A673 (cell line): ENCODE data around the gene RND3. TPM values are rescaled to one million over a fixed set of nuclear protein-coding genes. Genes with fewer than 3 reads are reported as not detected.

Source experiments
- BruUV-seq: library from RNA; stranded (reverse); fragments of 400-500 nt; replicated peaks from 2 replicates; lab custom pipeline; 2021; lab: Mats Ljungman, UMichigan
- CTCF ChIA-PET: fragments of 300-600 bp; sonication (Branson Sonifier 250); formaldehyde crosslinking; loops from one replicate; lab custom pipeline; 2022; ENCODE audit warnings: antibody characterized with exemption; lab: Charles Lee
- POLR2A ChIA-PET: fragments of 300-600 bp; sonication (Branson Sonifier 250); formaldehyde crosslinking; loops from one replicate; lab custom pipeline; 2022; ENCODE audit warnings: antibody characterized with exemption; ENCODE audit not compliant: low non-redundant PET; lab: Charles Lee
- DNase-seq: peaks from one replicate; pipeline ENCODE4 v3.0.0-alpha.2; 2015; ENCODE audit warnings: low spot score
- H3K27ac ChIP-seq: fragments of 200-600 bp; sonication (generic); 2 replicates; pipeline ENCODE4 v1.5.1; 2016; ENCODE audit warnings: mixed run types, low read depth, mild to moderate bottlenecking, mixed read lengths, antibody characterized with exemption, low read length; ENCODE audit not compliant: poor library complexity, severe bottlenecking
- H3K27me3 ChIP-seq: fragments of 200-600 bp; sonication (generic); replicated peaks from 2 replicates; pipeline ENCODE4 v1.6.1; 2017; ENCODE audit warnings: mixed run types, low read depth, mild to moderate bottlenecking, mixed read lengths, antibody characterized with exemption, low read length; ENCODE audit not compliant: insufficient read depth, poor library complexity
- H3K36me3 ChIP-seq: fragments of 200-600 bp; sonication (generic); 2 replicates; pipeline ENCODE4 v1.6.1; 2016; ENCODE audit warnings: mixed run types, mild to moderate bottlenecking, mixed read lengths, antibody characterized with exemption, low read length; ENCODE audit not compliant: insufficient read depth, poor library complexity, severe bottlenecking
- H3K4me1 ChIP-seq: fragments of 200-600 bp; sonication (generic); 2 replicates; pipeline ENCODE4 v1.6.1; 2017; ENCODE audit warnings: mixed run types, mild to moderate bottlenecking, mixed read lengths, antibody characterized with exemption, low read length; ENCODE audit not compliant: insufficient read depth, poor library complexity, severe bottlenecking
- H3K4me3 ChIP-seq: fragments of 200-600 bp; sonication (generic); 2 replicates; pipeline ENCODE4 v1.5.1; 2016; ENCODE audit warnings: low read depth, mixed run types, mild to moderate bottlenecking, mixed read lengths, low read length; ENCODE audit not compliant: poor library complexity, severe bottlenecking
- H3K9me3 ChIP-seq: fragments of 200-600 bp; sonication (generic); 2 replicates; pipeline ENCODE4 v1.6.1; 2016; ENCODE audit warnings: mixed run types, low read depth, mild to moderate bottlenecking, mixed read lengths, antibody characterized with exemption, low read length; ENCODE audit not compliant: poor library complexity, severe bottlenecking
- EZH2 ChIP-seq: fragments of 200-600 bp; sonication (generic); IDR thresholded peaks from 2 replicates; pipeline ENCODE4 v1.6.1; 2017; ENCODE audit warnings: borderline replicate concordance, low read depth, mild to moderate bottlenecking, mixed read lengths, antibody characterized with exemption, low read length; ENCODE audit not compliant: poor library complexity, severe bottlenecking
- intact Hi-C: fragments of 100-400 bp; cut with micrococcal nuclease; formaldehyde crosslinking; loops from one replicate; pipeline ENCODE4 v1.10.0; 2022; ENCODE audit not compliant: unreplicated experiment
- total RNA-seq: library from RNA; stranded (reverse); gene quantifications from 2 replicates; pipeline ENCODE4 v1.2.3, GENCODE V29; 2021
- TF ChIP-seq, protein P1 (sequence below): fragments of 300-800, 200-600 bp; sonication (generic); conservative IDR thresholded peaks from 2 replicates; pipeline ENCODE4 v1.5.1; 2017; ENCODE audit warnings: low read depth, mild to moderate bottlenecking, antibody characterized with exemption, low read length, moderate library complexity, mixed read lengths

Gene RND3
- total RNA-seq, 1 experiment from 2014 or later: 15.0 TPM

DNA sequence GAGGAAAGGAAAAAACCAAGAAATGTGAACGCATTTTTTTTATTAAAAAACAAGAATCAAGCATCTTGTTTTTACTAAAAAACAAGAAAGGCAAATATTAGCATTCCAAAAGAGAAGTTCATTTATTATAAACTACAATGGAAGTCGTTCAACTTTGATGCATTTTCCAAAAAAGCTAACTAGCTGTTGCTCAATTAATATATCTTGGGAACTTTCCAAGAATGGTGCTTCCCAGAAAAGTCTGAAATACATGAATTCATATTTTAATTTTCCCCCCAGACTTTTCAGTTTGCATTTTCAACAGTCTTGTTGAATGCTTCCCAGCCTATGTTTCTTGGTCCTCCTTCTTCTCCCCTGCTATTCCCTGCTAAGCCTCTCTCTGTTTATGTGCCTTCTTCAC, 7.5 kb upstream of the RND3 start:
- Histone ChIP-seq H3K9me3 (no peaks in the 10 kb centered on the region), H3K4me3 (no peak overlapping the region), H3K4me1 (no peaks in the 10 kb centered on the region), H3K36me3 (no peaks in the 10 kb centered on the region), H3K27me3 (no peaks in the 10 kb centered on the region), H3K27ac (no peak overlapping the region)
- CTCF ChIA-PET: no interaction called here
- TF ChIP-seq EZH2: no peak
- TF ChIP-seq, protein P1, sequence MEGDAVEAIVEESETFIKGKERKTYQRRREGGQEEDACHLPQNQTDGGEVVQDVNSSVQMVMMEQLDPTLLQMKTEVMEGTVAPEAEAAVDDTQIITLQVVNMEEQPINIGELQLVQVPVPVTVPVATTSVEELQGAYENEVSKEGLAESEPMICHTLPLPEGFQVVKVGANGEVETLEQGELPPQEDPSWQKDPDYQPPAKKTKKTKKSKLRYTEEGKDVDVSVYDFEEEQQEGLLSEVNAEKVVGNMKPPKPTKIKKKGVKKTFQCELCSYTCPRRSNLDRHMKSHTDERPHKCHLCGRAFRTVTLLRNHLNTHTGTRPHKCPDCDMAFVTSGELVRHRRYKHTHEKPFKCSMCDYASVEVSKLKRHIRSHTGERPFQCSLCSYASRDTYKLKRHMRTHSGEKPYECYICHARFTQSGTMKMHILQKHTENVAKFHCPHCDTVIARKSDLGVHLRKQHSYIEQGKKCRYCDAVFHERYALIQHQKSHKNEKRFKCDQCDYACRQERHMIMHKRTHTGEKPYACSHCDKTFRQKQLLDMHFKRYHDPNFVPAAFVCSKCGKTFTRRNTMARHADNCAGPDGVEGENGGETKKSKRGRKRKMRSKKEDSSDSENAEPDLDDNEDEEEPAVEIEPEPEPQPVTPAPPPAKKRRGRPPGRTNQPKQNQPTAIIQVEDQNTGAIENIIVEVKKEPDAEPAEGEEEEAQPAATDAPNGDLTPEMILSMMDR: no peak
- BruUV-seq: no TSS peak
- DNase-seq: no peak
- POLR2A ChIA-PET: no interaction called here
- intact Hi-C loops: no loop called here

- intact Hi-C loops: loop anchor here (5.0 kb wide), 1 partner anchor 378 kb away; no protein-coding TSS in a partner anchor
- ChIA-PET POLR2A (interaction anchor here (0.6 kb wide), 1 partner anchor 322 kb away, joined by 3 read pairs; no protein-coding TSS in a partner anchor), CTCF (no interaction called here)
- Histone ChIP-seq H3K4me3 (no peak overlapping the region), H3K36me3 (no peaks in the 10 kb centered on the region), H3K27ac (no peak overlapping the region), H3K4me1 (no peaks in the 10 kb centered on the region), H3K9me3 (no peaks in the 10 kb centered on the region), H3K27me3 (no peaks in the 10 kb centered on the region)
- no peak for DNase-seq
- TF ChIP-seq, protein P1: no peak
- TF ChIP-seq EZH2: no peak
- no TSS peak for BruUV-seq
These were observed 6.9 kb upstream of the RND3 start for GRCh38 chr2:150494234-150494945.

- CTCF ChIA-PET: no interaction called here
- H3K4me3 ChIP-seq: no peak overlapping the region
- TF ChIP-seq, protein P1: no peak
- TF ChIP-seq EZH2: no peak
- intact Hi-C loops: loop anchor here (5.0 kb wide), 1 partner anchor 380 kb away; no protein-coding TSS in a partner anchor
- no peaks in the 10 kb centered on the region for H3K9me3 ChIP-seq
- no peaks in the 10 kb centered on the region for H3K36me3 ChIP-seq
- no peak for DNase-seq
- no peaks in the 10 kb centered on the region for H3K27me3 ChIP-seq
- POLR2A ChIA-PET: no interaction called here
- no peak overlapping the region for H3K27ac ChIP-seq
- no peaks in the 10 kb centered on the region for H3K4me1 ChIP-seq
- BruUV-seq: no TSS peak
These were observed 4.5 kb upstream of the RND3 start for GRCh38 chr2:150491943-150492342.
